Immature natural killer cell (primary cell): ENCODE measurements around the gene MTG2. TPM values are rescaled to one million over a fixed set of nuclear protein-coding genes. Genes with fewer than 3 reads are reported as not detected.

Experiments used
- DNase-seq, 3 donors: peaks; one replicate each; pipeline ENCODE4 v3.0.0; 2022; ENCODE audit warnings: mixed read lengths in 1 of 3
- H3K27ac Mint-ChIP-seq, 6 donors: one replicate each; pipeline ENCODE4 v1.8.0; 2020; ENCODE audit warnings: mixed read lengths in 6 of 6, mild to moderate bottlenecking in 5 of 6, inconsistent platforms in 4 of 6, moderate library complexity in 3 of 6
- H3K27me3 Mint-ChIP-seq, 3 donors: one replicate each; pipeline ENCODE4 v1.8.0; 2020 to 2021; ENCODE audit warnings: low read depth in 3 of 3, mild to moderate bottlenecking in 3 of 3, mixed read lengths in 3 of 3, moderate library complexity in 3 of 3, inconsistent platforms in 1 of 3
- H3K36me3 Mint-ChIP-seq, 3 donors: one replicate each; pipeline ENCODE4 v1.8.0; 2020; ENCODE audit warnings: mixed read lengths in 3 of 3, inconsistent platforms in 2 of 3, mild to moderate bottlenecking in 2 of 3
- H3K4me1 Mint-ChIP-seq, 2 donors: one replicate each; pipeline ENCODE4 v1.8.0; 2020; ENCODE audit warnings: inconsistent platforms in 2 of 2, mild to moderate bottlenecking in 2 of 2, mixed read lengths in 2 of 2, moderate library complexity in 1 of 2
- H3K4me3 Mint-ChIP-seq, 5 donors: one replicate each; pipeline ENCODE4 v1.8.0; 2020; ENCODE audit warnings: mild to moderate bottlenecking in 5 of 5, mixed read lengths in 5 of 5, inconsistent platforms in 3 of 5, moderate library complexity in 3 of 5
- H3K9me3 Mint-ChIP-seq, 6 donors: one replicate each; pipeline ENCODE4 v1.8.0; 2020; ENCODE audit warnings: mild to moderate bottlenecking in 6 of 6, mixed read lengths in 6 of 6, inconsistent platforms in 4 of 6, moderate library complexity in 3 of 6
- polyA plus RNA-seq, 3 donors: library from polyadenylated mRNA; unstranded; fragments of 300-500 nt; fragmentation: Illumina TruSeq; gene quantifications; one replicate each; pipeline ENCODE4 v1.2.3, GENCODE V29; 2021

MTG2 gene
- polyA plus RNA-seq, 3 donors from 2014 or later: 14.5 to 19.6 (median 15.3) TPM

GRCh38 chr20:62201173-62202082, 18.6 kb downstream of the MTG2 start:
- H3K36me3 Mint-ChIP-seq: peaks cover 10 to 22% (median 14%) of the 10 kb centered on the region in 3 donors
- peak overlapping the region in 1 of 6 donors; percentile 35 for H3K27ac Mint-ChIP-seq
- H3K4me3 Mint-ChIP-seq: no peak overlapping the region
- no peak for DNase-seq
- peaks cover 0 to 2% (median 0%) of the 10 kb centered on the region in 3 donors for H3K27me3 Mint-ChIP-seq
- H3K4me1 Mint-ChIP-seq: peaks cover 0 to 3% of the 10 kb centered on the region in 2 donors
- H3K9me3 Mint-ChIP-seq: no peaks in the 10 kb centered on the region

- Mint-ChIP-seq H3K27me3 (peaks cover 0 to 2% (median 0%) of the 10 kb centered on the region in 3 donors), H3K36me3 (peaks cover 10 to 22% (median 14%) of the 10 kb centered on the region in 3 donors), H3K9me3 (no peaks in the 10 kb centered on the region), H3K4me1 (peaks cover 0 to 3% of the 10 kb centered on the region in 2 donors), H3K27ac (no peak overlapping the region), H3K4me3 (no peak overlapping the region)
- no peak for DNase-seq
These were observed 19.2 kb downstream of the MTG2 start for GRCh38 chr20:62202083-62202395.

GRCh38 chr20:62202676-62203377, 20.0 kb downstream of the MTG2 start:
- Mint-ChIP-seq H3K4me1 (peaks cover 0 to 3% of the 10 kb centered on the region in 2 donors), H3K27me3 (peaks cover 0 to 2% (median 0%) of the 10 kb centered on the region in 3 donors), H3K4me3 (no peak overlapping the region), H3K9me3 (no peaks in the 10 kb centered on the region), H3K36me3 (peaks cover 10 to 22% (median 14%) of the 10 kb centered on the region in 3 donors), H3K27ac (no peak overlapping the region)
- DNase-seq: no peak

GRCh38 chr20:62203378-62204030, 20.7 kb downstream of the MTG2 start:
- no peak overlapping the region for H3K4me3 Mint-ChIP-seq

GRCh38 chr20:62205618-62206387, 23.0 kb downstream of the MTG2 start:
- DNase-seq: no peak
- H3K27ac Mint-ChIP-seq: no peak overlapping the region
- H3K36me3 Mint-ChIP-seq: peaks cover 6% of the 10 kb centered on the region in 3 donors
- H3K4me1 Mint-ChIP-seq: peaks cover 0 to 3% of the 10 kb centered on the region in 2 donors
- no peaks in the 10 kb centered on the region for H3K9me3 Mint-ChIP-seq
- H3K27me3 Mint-ChIP-seq: peaks cover 0 to 4% (median 0%) of the 10 kb centered on the region in 3 donors
- H3K4me3 Mint-ChIP-seq: no peak overlapping the region

More at GRCh38 chr20:62203378-62204030, 20.7 kb downstream of the MTG2 start:
- Mint-ChIP-seq H3K27me3 (peaks cover 0 to 2% (median 0%) of the 10 kb centered on the region in 3 donors), H3K4me1 (peaks cover 0 to 3% of the 10 kb centered on the region in 2 donors), H3K27ac (no peak overlapping the region), H3K9me3 (no peaks in the 10 kb centered on the region), H3K36me3 (peaks cover 10 to 22% (median 14%) of the 10 kb centered on the region in 3 donors)
- DNase-seq: no peak

GRCh38 chr20:62206388-62206775, 23.6 kb downstream of the MTG2 start:
- no peaks in the 10 kb centered on the region for H3K9me3 Mint-ChIP-seq
- H3K4me1 Mint-ChIP-seq: peaks cover 0 to 3% of the 10 kb centered on the region in 2 donors
- peaks cover 6% of the 10 kb centered on the region in 3 donors for H3K36me3 Mint-ChIP-seq
- H3K27ac Mint-ChIP-seq: no peak overlapping the region
- H3K27me3 Mint-ChIP-seq: peaks cover 0 to 4% (median 0%) of the 10 kb centered on the region in 3 donors
- no peak overlapping the region for H3K4me3 Mint-ChIP-seq
- DNase-seq: no peak

- Mint-ChIP-seq H3K36me3 (peaks cover 3 to 4% (median 4%) of the 10 kb centered on the region in 3 donors), H3K4me1 (peaks cover 0 to 3% of the 10 kb centered on the region in 2 donors), H3K4me3 (no peak overlapping the region), H3K27ac (no peak overlapping the region), H3K27me3 (peaks cover 0 to 4% (median 0%) of the 10 kb centered on the region in 3 donors), H3K9me3 (no peaks in the 10 kb centered on the region)
- DNase-seq: no peak
These were observed 25.4 kb downstream of the MTG2 start for GRCh38 chr20:62208061-62208794.

- H3K4me3 Mint-ChIP-seq: no peak overlapping the region
- H3K27me3 Mint-ChIP-seq: peaks cover 0 to 4% (median 0%) of the 10 kb centered on the region in 3 donors
- H3K27ac Mint-ChIP-seq: no peak overlapping the region
- no peak for DNase-seq
- peaks cover 0 to 2% of the 10 kb centered on the region in 2 donors for H3K4me1 Mint-ChIP-seq
- H3K9me3 Mint-ChIP-seq: no peaks in the 10 kb centered on the region
- no peaks in the 10 kb centered on the region for H3K36me3 Mint-ChIP-seq
These were observed 26.2 kb downstream of the MTG2 start for GRCh38 chr20:62208795-62209755.

- Mint-ChIP-seq H3K27me3 (peaks cover 0 to 4% (median 0%) of the 10 kb centered on the region in 3 donors), H3K9me3 (no peaks in the 10 kb centered on the region), H3K36me3 (no peaks in the 10 kb centered on the region), H3K4me1 (peaks cover 0 to 1% of the 10 kb centered on the region in 2 donors), H3K4me3 (no peak overlapping the region), H3K27ac (no peak overlapping the region)
- DNase-seq: no peak
These were observed 27.1 kb downstream of the MTG2 start for GRCh38 chr20:62209850-62210495.

- no peak for DNase-seq
- H3K9me3 Mint-ChIP-seq: no peaks in the 10 kb centered on the region
- no peak overlapping the region for H3K27ac Mint-ChIP-seq
- no peaks in the 10 kb centered on the region for H3K36me3 Mint-ChIP-seq
- no peak overlapping the region for H3K4me3 Mint-ChIP-seq
- peaks cover 0 to 4% (median 4%) of the 10 kb centered on the region in 3 donors for H3K27me3 Mint-ChIP-seq
- no peaks in the 10 kb centered on the region for H3K4me1 Mint-ChIP-seq
These were observed 27.6 kb downstream of the MTG2 start for GRCh38 chr20:62210496-62210855.

- Mint-ChIP-seq H3K27ac (no peak overlapping the region), H3K36me3 (no peaks in the 10 kb centered on the region), H3K4me1 (no peaks in the 10 kb centered on the region), H3K27me3 (peaks cover 0 to 4% (median 4%) of the 10 kb centered on the region in 3 donors), H3K9me3 (no peaks in the 10 kb centered on the region), H3K4me3 (no peak overlapping the region)
- DNase-seq: no peak
These were observed 28.4 kb downstream of the MTG2 start for GRCh38 chr20:62211216-62211615.
